NK-92 treated with Interleukin-12 subunit alpha and Interleukin-12 subunit beta, amount 100 ng/mL, for 24 hours (cell line): Measurements from ENCODE around the gene KHNYN.

Source experiments
- DNase-seq: peaks from one replicate; lab custom pipeline; 2025; lab: John Stamatoyannopoulos, UW

KHNYN gene

GRCh38 chr14:24422694-24423601 is 6.8 kb upstream of the KHNYN start:
- DNase-seq: no peak

GRCh38 chr14:24425704-24426103 is 4.0 kb upstream of the KHNYN start:
- DNase-seq: no peak

GRCh38 chr14:24426150-24426911 is 3.4 kb upstream of the KHNYN start:
- no peak for DNase-seq

GRCh38 chr14:24426912-24427536 is 2.7 kb upstream of the KHNYN start:
- DNase-seq: no peak

- DNase-seq: no peak
Observed at GRCh38 chr14:24427537-24428508, 1.9 kb upstream of the KHNYN start.

GRCh38 chr14:24428628-24429394 is 943 bp upstream of the KHNYN start:
- no peak for DNase-seq

- peak; percentile 61 for DNase-seq
Observed at GRCh38 chr14:24430143-24430681, 458 bp downstream of the KHNYN start.

- no peak for DNase-seq
Observed at GRCh38 chr14:24430682-24431568, 1.2 kb downstream of the KHNYN start.

GRCh38 chr14:24431569-24432258 is 2.0 kb downstream of the KHNYN start:
- DNase-seq: peak; percentile 75

GRCh38 chr14:24432259-24433131 is 2.7 kb downstream of the KHNYN start:
- no peak for DNase-seq

GRCh38 chr14:24434036-24434435 is 4.3 kb downstream of the KHNYN start:
- no peak for DNase-seq

- DNase-seq: no peak
Observed at GRCh38 chr14:24434676-24435075, 4.9 kb downstream of the KHNYN start.

GRCh38 chr14:24435192-24435810 is 5.5 kb downstream of the KHNYN start:
- no peak for DNase-seq

- DNase-seq: no peak
Observed at GRCh38 chr14:24435998-24436354, 6.2 kb downstream of the KHNYN start.

- no peak for DNase-seq
Observed at GRCh38 chr14:24436355-24437019, 6.7 kb downstream of the KHNYN start.

- no peak for DNase-seq
Observed at GRCh38 chr14:24437020-24437735, 7.4 kb downstream of the KHNYN start.
